PC-3 (cell line): ENCODE data around the gene POLA2. TPM values are rescaled to one million over a fixed set of nuclear protein-coding genes. Genes with fewer than 3 reads are reported as not detected.

Experiments
- ATAC-seq: fragments of 200-7000 bp; cut with Tn5 transposase; 2 replicates; pipeline ENCODE4 v1.9.1; 2020; ENCODE audit warnings: mild to moderate bottlenecking, moderate library complexity
- Bru-seq: library from RNA; stranded (reverse); fragments of 400-500 nt; gene quantifications from one replicate; lab custom pipeline; 2021; lab: Mats Ljungman, UMichigan
- BruChase-seq, 2 experiments: library from RNA; stranded (reverse); fragments of 400-500 nt; gene quantifications; one replicate each; lab custom pipeline; 2021; lab: Mats Ljungman, UMichigan
- BruUV-seq: library from RNA; stranded (reverse); fragments of 400-500 nt; replicated peaks from 2 replicates; lab custom pipeline; 2021; lab: Mats Ljungman, UMichigan
- CTCF ChIA-PET: fragments of 300-600 bp; sonication (Branson Sonifier 250); formaldehyde crosslinking; loops from one replicate; lab custom pipeline; 2022; ENCODE audit warnings: antibody characterized with exemption; lab: Charles Lee
- POLR2A ChIA-PET: fragments of 300-600 bp; sonication (Branson Sonifier 250); formaldehyde crosslinking; loops from one replicate; lab custom pipeline; 2022; ENCODE audit warnings: antibody characterized with exemption; ENCODE audit not compliant: unreplicated experiment; lab: Charles Lee
- DNase-seq: peaks from one replicate; pipeline ENCODE4 v3.0.0-alpha.2; 2015
- H2AFZ ChIP-seq: fragments of 300-600 bp; sonication (generic); 2 replicates; pipeline ENCODE4 v1.6.0; 2016; ENCODE audit warnings: antibody characterized with exemption, low read length
- H3F3A ChIP-seq: fragments of 300-600 bp; sonication (generic); one replicate; pipeline ENCODE4 v1.6.0; 2017; ENCODE audit warnings: antibody characterized with exemption, low read length, control low read depth, mild to moderate bottlenecking; ENCODE audit not compliant: unreplicated experiment
- H3K27ac ChIP-seq: fragments of 300-600 bp; sonication (generic); 2 replicates; pipeline ENCODE4 v1.5.1; 2016; ENCODE audit warnings: mild to moderate bottlenecking, low read length
- H3K27me3 ChIP-seq: fragments of 300-600 bp; sonication (generic); 2 replicates; pipeline ENCODE4 v1.6.1; 2016; ENCODE audit warnings: low read length, mixed read lengths
- H3K36me3 ChIP-seq: fragments of 300-600 bp; sonication (generic); 2 replicates; pipeline ENCODE4 v1.6.1; 2016; ENCODE audit warnings: low read depth, mixed run types, low read length, mixed read lengths
- H3K4me1 ChIP-seq: fragments of 300-600 bp; sonication (generic); 2 replicates; pipeline ENCODE4 v1.5.1; 2016; ENCODE audit warnings: low read length; ENCODE audit not compliant: insufficient read depth
- H3K4me2 ChIP-seq: fragments of 300-600 bp; sonication (generic); 2 replicates; pipeline ENCODE4 v1.6.0; 2016; ENCODE audit warnings: low read length
- H3K4me3 ChIP-seq: fragments of 300-600 bp; sonication (generic); 2 replicates; pipeline ENCODE4 v1.5.1; 2016; ENCODE audit warnings: mild to moderate bottlenecking, low read length, mixed read lengths
- H3K79me2 ChIP-seq: fragments of 300-600 bp; sonication (generic); 2 replicates; pipeline ENCODE4 v1.6.1; 2017; ENCODE audit warnings: low read length, mixed read lengths
- H3K9ac ChIP-seq: fragments of 300-600 bp; sonication (generic); 2 replicates; pipeline ENCODE4 v1.6.0; 2016; ENCODE audit warnings: mild to moderate bottlenecking, low read length
- H3K9me2 ChIP-seq: fragments of 300-600 bp; sonication (generic); replicated peaks from 2 replicates; pipeline ENCODE4 v1.6.1; 2016; ENCODE audit warnings: mixed run types, low read length, mixed read lengths
- H3K9me3 ChIP-seq: fragments of 300-600 bp; sonication (generic); 2 replicates; pipeline ENCODE4 v1.6.1; 2016; ENCODE audit warnings: low read length, mixed read lengths
- H4K20me1 ChIP-seq: fragments of 300-600 bp; sonication (generic); 2 replicates; pipeline ENCODE4 v1.6.1; 2016; ENCODE audit warnings: low read length, mixed read lengths
- EZH2 ChIP-seq: fragments of 300-600 bp; sonication (generic); IDR thresholded peaks from one replicate; pipeline ENCODE4 v1.6.1; 2017; ENCODE audit warnings: antibody characterized with exemption, mild to moderate bottlenecking, low read length; ENCODE audit not compliant: unreplicated experiment
- EZH2phosphoT487 ChIP-seq: fragments of 300-600 bp; sonication (generic); IDR thresholded peaks from 2 replicates; pipeline ENCODE4 v1.6.1; 2018; ENCODE audit warnings: mild to moderate bottlenecking, antibody characterized with exemption, low read length, borderline replicate concordance
- intact Hi-C: fragments of 100-400 bp; cut with micrococcal nuclease; formaldehyde crosslinking; loops from 2 replicates; pipeline ENCODE4 v1.9.0; 2023
- long read RNA-seq: library from polyadenylated mRNA; unstranded; transcript quantifications from one replicate; pipeline ENCODE4 v2.0.0, GENCODE V29; 2021; ENCODE audit not compliant: unreplicated experiment
- total RNA-seq: library from RNA; depleted of rRNA; stranded (reverse); fragments of >200 nt; gene quantifications from 2 replicates; pipeline ENCODE4 v1.2.3, GENCODE V29; 2014; rRNA removed
- TF ChIP-seq, protein P1 (sequence below): fragments of 300-600 bp; sonication (generic); conservative IDR thresholded peaks from 2 replicates; pipeline ENCODE4 v1.5.1; 2017; ENCODE audit warnings: antibody characterized with exemption, low read depth, mild to moderate bottlenecking, low read length

Gene POLA2, protein sequence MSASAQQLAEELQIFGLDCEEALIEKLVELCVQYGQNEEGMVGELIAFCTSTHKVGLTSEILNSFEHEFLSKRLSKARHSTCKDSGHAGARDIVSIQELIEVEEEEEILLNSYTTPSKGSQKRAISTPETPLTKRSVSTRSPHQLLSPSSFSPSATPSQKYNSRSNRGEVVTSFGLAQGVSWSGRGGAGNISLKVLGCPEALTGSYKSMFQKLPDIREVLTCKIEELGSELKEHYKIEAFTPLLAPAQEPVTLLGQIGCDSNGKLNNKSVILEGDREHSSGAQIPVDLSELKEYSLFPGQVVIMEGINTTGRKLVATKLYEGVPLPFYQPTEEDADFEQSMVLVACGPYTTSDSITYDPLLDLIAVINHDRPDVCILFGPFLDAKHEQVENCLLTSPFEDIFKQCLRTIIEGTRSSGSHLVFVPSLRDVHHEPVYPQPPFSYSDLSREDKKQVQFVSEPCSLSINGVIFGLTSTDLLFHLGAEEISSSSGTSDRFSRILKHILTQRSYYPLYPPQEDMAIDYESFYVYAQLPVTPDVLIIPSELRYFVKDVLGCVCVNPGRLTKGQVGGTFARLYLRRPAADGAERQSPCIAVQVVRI
- total RNA-seq (29.0 and 39.7 TPM in 2 replicates), Bru-seq, nascent RNA (percentile 66 among the genes with signal in this experiment), BruChase-seq, experiment 1, labeled RNA remaining after a 6-hour chase (percentile 73 among the genes with signal in this experiment), BruChase-seq, experiment 2, labeled RNA remaining after a 2-hour chase (percentile 63 among the genes with signal in this experiment)
- long read RNA-seq, partial matches to known transcripts = 6 of 11 reads
- long read RNA-seq, other reads (novel, unspliced or antisense) = 2 of 11 reads

DNA sequence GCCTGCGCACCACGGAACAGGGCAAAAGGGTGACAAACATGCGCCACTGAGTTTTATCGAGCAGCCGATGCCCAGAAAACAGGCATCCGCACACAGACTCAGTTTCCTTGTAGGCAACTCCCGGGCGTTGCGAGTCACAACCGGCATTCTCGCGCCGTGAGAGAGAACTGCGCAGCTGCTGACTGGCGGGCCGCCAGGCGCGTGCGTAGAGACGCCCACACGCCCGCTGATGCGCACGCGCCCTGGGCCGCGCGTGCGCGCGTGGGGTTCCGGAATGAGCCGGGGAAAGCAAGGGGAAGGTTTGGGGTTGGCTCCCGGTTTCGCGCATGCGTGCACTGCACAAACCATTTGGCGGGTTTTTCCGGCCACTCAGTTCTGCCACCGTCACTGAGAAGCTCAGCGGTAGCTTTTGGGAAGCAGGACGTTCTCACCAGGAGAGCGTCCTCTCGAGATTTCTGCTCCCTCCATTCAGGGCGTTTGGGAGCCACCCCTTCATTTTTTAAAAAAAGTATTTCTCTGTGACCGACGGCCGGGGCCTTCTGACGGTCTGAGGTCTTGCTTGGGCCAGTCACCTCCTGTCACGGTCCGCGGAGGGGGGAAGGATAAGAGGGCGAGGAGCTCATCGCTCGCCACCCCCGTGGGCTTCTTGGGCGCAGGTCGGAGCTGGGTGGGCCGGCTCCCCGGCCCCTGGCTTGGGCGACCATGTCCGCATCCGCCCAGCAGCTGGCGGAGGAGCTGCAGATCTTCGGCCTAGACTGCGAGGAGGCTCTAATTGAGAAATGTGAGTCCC lies at the start of gene POLA2:
Gene POLA2 (plus strand): TSS at position 372 of the 790 bp plus-strand sequence. CDS start 331 bp downstream, at position 703.
- peak; percentile 100 for DNase-seq
- H3K4me3 ChIP-seq = peak within 1 kb of the TSS; percentile 93
- peak within 1 kb of the TSS; percentile 85 for H3K4me2 ChIP-seq
- peak; percentile 91 for ATAC-seq
- intact Hi-C loops = no loop called here
- H4K20me1 ChIP-seq = no peaks in the 10 kb centered on the region
- H3K9me3 ChIP-seq = no peaks in the 10 kb centered on the region
- peaks cover 50% of the 10 kb centered on the region for H3K79me2 ChIP-seq
- no peaks in the 10 kb centered on the region for H3K27me3 ChIP-seq
- peak within 1 kb of the TSS; percentile 79 for H2AFZ ChIP-seq
- H3K9ac ChIP-seq = peak within 1 kb of the TSS; percentile 98
- no peaks in the 10 kb centered on the region for H3K9me2 ChIP-seq
- ChIA-PET POLR2A (interaction anchor here (0.6 to 1.2 kb wide), 7 partner anchors 13 to 263 kb away, joined by 3 to 23 read pairs (median 6); partner anchors contain the start of genes FAU, MRPL49 and SCYL1), CTCF (interaction anchor here (0.8 to 1.8 kb wide), 2 partner anchors 55 to 151 kb away, joined by 4 to 6 read pairs; no protein-coding TSS in a partner anchor)
- H3K36me3 ChIP-seq = peaks cover 4% of the 10 kb centered on the region; the same call in 1 of the 2 replicates
- peaks cover 14% of the 10 kb centered on the region for H3K4me1 ChIP-seq
- H3K27ac ChIP-seq = peak within 1 kb of the TSS; percentile 72
- H3F3A ChIP-seq = no peaks in the 10 kb centered on the region
- no TSS peak for BruUV-seq
- TF ChIP-seq, protein P1, sequence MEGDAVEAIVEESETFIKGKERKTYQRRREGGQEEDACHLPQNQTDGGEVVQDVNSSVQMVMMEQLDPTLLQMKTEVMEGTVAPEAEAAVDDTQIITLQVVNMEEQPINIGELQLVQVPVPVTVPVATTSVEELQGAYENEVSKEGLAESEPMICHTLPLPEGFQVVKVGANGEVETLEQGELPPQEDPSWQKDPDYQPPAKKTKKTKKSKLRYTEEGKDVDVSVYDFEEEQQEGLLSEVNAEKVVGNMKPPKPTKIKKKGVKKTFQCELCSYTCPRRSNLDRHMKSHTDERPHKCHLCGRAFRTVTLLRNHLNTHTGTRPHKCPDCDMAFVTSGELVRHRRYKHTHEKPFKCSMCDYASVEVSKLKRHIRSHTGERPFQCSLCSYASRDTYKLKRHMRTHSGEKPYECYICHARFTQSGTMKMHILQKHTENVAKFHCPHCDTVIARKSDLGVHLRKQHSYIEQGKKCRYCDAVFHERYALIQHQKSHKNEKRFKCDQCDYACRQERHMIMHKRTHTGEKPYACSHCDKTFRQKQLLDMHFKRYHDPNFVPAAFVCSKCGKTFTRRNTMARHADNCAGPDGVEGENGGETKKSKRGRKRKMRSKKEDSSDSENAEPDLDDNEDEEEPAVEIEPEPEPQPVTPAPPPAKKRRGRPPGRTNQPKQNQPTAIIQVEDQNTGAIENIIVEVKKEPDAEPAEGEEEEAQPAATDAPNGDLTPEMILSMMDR = no peak
- peak; percentile 68; the same call in 1 of the 2 replicates for TF ChIP-seq EZH2phosphoT487

DNA sequence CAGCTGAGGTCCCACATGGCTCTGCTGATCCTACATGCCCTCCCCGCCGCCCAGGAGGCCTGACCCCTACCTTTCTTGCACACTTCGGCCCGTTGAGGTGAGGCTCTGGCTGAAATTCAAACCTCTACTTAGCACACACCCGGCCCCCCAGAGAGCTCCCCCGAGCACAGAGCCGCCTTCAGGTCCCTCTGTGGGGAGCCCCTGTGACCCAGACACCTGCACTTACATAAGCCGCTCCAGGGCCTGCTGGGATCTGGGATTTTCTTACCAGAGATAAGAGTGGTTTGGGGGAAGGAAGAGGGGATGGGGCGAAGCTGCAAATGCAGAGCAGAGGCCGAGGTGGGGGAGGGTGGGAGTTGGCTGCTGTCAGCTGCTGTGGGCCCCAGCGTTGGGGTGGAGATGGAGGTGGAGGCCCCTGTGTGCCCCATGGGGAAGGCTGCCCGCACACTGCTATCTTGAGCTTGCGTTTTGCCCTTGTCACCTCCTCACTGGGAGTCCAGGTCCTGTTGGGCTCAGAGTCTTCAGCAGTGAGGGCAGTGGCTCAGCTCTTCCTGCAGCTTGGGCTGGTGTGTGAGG lies 49.4 kb upstream of the POLA2 start:
- ChIA-PET CTCF (no interaction called here), POLR2A (no interaction called here)
- Histone ChIP-seq H3K9me3 (no peaks in the 10 kb centered on the region), H3K27me3 (no peaks in the 10 kb centered on the region), H3K9ac (no peak overlapping the region), H3F3A (no peaks in the 10 kb centered on the region), H3K27ac (no peak overlapping the region), H3K4me2 (no peak overlapping the region), H3K79me2 (no peaks in the 10 kb centered on the region), H3K4me1 (no peaks in the 10 kb centered on the region), H3K4me3 (no peak overlapping the region), H4K20me1 (no peaks in the 10 kb centered on the region), H2AFZ (no peak overlapping the region), H3K9me2 (no peaks in the 10 kb centered on the region), H3K36me3 (peaks cover 37% of the 10 kb centered on the region; the same call in 1 of the 2 replicates)
- BruUV-seq = no TSS peak
- DNase-seq (no peak), ATAC-seq (no peak; the same call in 1 of the 2 replicates)
- intact Hi-C loops = no loop called here
- no peak for TF ChIP-seq EZH2
- no peak for TF ChIP-seq EZH2phosphoT487
- TF ChIP-seq, protein P1 = no peak
